K562 (cell line): ENCODE data around the gene ANGEL2. TPM values are rescaled to one million over a fixed set of nuclear protein-coding genes. Genes with fewer than 3 reads are reported as not detected.

Experiments
- CEBPG ChIP-seq, 3 experiments: fragments of 200-800 bp in 1 of 3; sonication (Bioruptor generic) in 1 of 3; sonication (generic) in 1 of 3; formaldehyde crosslinking in 1 of 3; IDR thresholded peaks in 2 of 3; conservative IDR thresholded peaks in 1 of 3; 2 replicates each; pipeline versions ENCODE4 v1.6.1 to v1.8.0; 2016 to 2022; ENCODE audit warnings: missing compliant biosample characterization in 2 of 3, missing genetic modification characterization in 2 of 3, mild to moderate bottlenecking in 1 of 3, missing genetic modification reagents in 1 of 3
- CHAMP1 ChIP-seq: fragments of 450-650 bp; IDR thresholded peaks from 2 replicates; pipeline ENCODE4 v1.6.1; 2016; ENCODE audit warnings: mild to moderate bottlenecking
- DPF2 ChIP-seq: fragments of 450-650 bp; IDR thresholded peaks from 2 replicates; pipeline ENCODE4 v1.6.1; 2016
- EP400 ChIP-seq: fragments of 450-650 bp; IDR thresholded peaks from 2 replicates; pipeline ENCODE4 v1.6.1; 2017; ENCODE audit warnings: antibody characterized with exemption, mild to moderate bottlenecking, moderate library complexity
- FOXO4 ChIP-seq: fragments of 450-650 bp; formaldehyde crosslinking; IDR thresholded peaks from 2 replicates; pipeline ENCODE4 v1.4.0; 2020; ENCODE audit warnings: mild to moderate bottlenecking, moderate library complexity
- GTF2E2 ChIP-seq: fragments of 200-800 bp; sonication (Bioruptor generic); IDR thresholded peaks from 2 replicates; pipeline ENCODE4 v1.6.1; 2016; ENCODE audit warnings: missing genetic modification characterization, missing compliant biosample characterization
- HCFC1 ChIP-seq: IDR thresholded peaks from 2 replicates; pipeline ENCODE4 v1.6.1; 2012; ENCODE audit warnings: low read depth, low read length, improper control_type of control experiment
- IRF9 ChIP-seq: fragments of 450-650 bp; IDR thresholded peaks from 2 replicates; pipeline ENCODE4 v1.6.1; 2016; ENCODE audit warnings: missing biosample characterization, missing genetic modification characterization
- JUND ChIP-seq, 2 experiments: IDR thresholded peaks; 2 replicates in 1 of 2; 3 replicates in 1 of 2; pipeline ENCODE4 v1.6.1; 2011; ENCODE audit warnings: borderline replicate concordance in 2 of 2, low read depth in 2 of 2, low read length in 2 of 2, improper control_type of control experiment in 1 of 2, missing biosample characterization in 1 of 2, missing genetic modification characterization in 1 of 2, missing genetic modification reagents in 1 of 2
- MYC ChIP-seq, 2 experiments: fragments of 250-450 bp in 1 of 2; sonication (Bioruptor Pico) in 1 of 2; IDR thresholded peaks; 2 replicates each; pipeline versions ENCODE4 v1.5.1 to v1.6.1; 2012 to 2021; ENCODE audit warnings: low read depth in 2 of 2, borderline replicate concordance in 1 of 2, improper control_type of control experiment in 1 of 2, low read length in 1 of 2, mild to moderate bottlenecking in 1 of 2, moderate library complexity in 1 of 2
- NFE2 ChIP-seq: IDR thresholded peaks from 2 replicates; pipeline ENCODE4 v1.6.1; 2014; ENCODE audit warnings: antibody characterized with exemption, low read depth
- NFRKB ChIP-seq: fragments of 450-650 bp; IDR thresholded peaks from 2 replicates; pipeline ENCODE4 v1.6.1; 2016; ENCODE audit warnings: low read depth
- RAD51 ChIP-seq: fragments of 450-650 bp; IDR thresholded peaks from 2 replicates; pipeline ENCODE4 v1.7.1; 2016; ENCODE audit warnings: low read depth, mild to moderate bottlenecking, borderline replicate concordance
- SMARCA4 ChIP-seq: fragments of 450-650 bp; IDR thresholded peaks from 2 replicates; pipeline ENCODE4 v1.6.1; 2016
- SMARCC2 ChIP-seq: fragments of 450-650 bp; IDR thresholded peaks from 2 replicates; pipeline ENCODE4 v1.6.1; 2017; ENCODE audit warnings: antibody characterized with exemption, moderate library complexity, mild to moderate bottlenecking, low read depth
- SOX6 ChIP-seq: fragments of 450-650 bp; IDR thresholded peaks from 2 replicates; pipeline ENCODE4 v1.6.1; 2014; ENCODE audit warnings: mild to moderate bottlenecking
- TAF9B ChIP-seq: fragments of 450-650 bp; IDR thresholded peaks from 2 replicates; pipeline ENCODE4 v1.6.1; 2018; ENCODE audit warnings: mild to moderate bottlenecking; ENCODE audit not compliant: partially characterized antibody
- TRIM24 ChIP-seq, 2 experiments: fragments of 450-650 bp; IDR thresholded peaks; 2 replicates each; pipeline ENCODE4 v1.6.1; 2016
- ZNF146 ChIP-seq: IDR thresholded peaks from one replicate; pipeline ENCODE4 v1.6.1; 2018; ENCODE audit warnings: missing compliant biosample characterization; ENCODE audit not compliant: unreplicated experiment
- ZNF316 ChIP-seq: fragments of 450-650 bp; IDR thresholded peaks from 2 replicates; pipeline ENCODE4 v1.6.1; 2016
- ZNF398 ChIP-seq: fragments of 250-450 bp; sonication (Bioruptor Pico); IDR thresholded peaks from 2 replicates; pipeline ENCODE4 v1.8.0; 2021; ENCODE audit warnings: moderate library complexity, mild to moderate bottlenecking, inconsistent platforms
- ZNF507 ChIP-seq: conservative IDR thresholded peaks from 2 replicates; pipeline ENCODE4 v1.6.1; 2017; ENCODE audit warnings: missing genetic modification characterization, missing compliant biosample characterization
- ZSCAN32 ChIP-seq: fragments of 450-650 bp; formaldehyde crosslinking; IDR thresholded peaks from 2 replicates; pipeline ENCODE4 v1.4.0; 2020; ENCODE audit warnings: mild to moderate bottlenecking, moderate library complexity
- polyA plus RNA-seq, 8 experiments: library from polyadenylated mRNA; depleted of rRNA in 4 of 8; stranded (reverse) in 5 of 8; unstranded in 3 of 8; fragments of >200 nt; fragmentation: Nextera tagmentation in 2 of 8; fragmentation: Illumina TruSeq in 1 of 8; extraction: Ambion mirVana in 2 of 8; extraction: Trizol in 1 of 8; gene quantifications; 2 replicates each; pipeline versions ENCODE4 v1.2.1 to v1.2.3, GENCODE V29; 2011 to 2014; ENCODE audit warnings: inconsistent platforms in 1 of 8, missing spikeins in 1 of 8
- total RNA-seq, 7 experiments: library from RNA; depleted of rRNA in 6 of 7; stranded (reverse); fragments of >200 nt in 6 of 7; fragmentation: Illumina TruSeq in 2 of 7; extraction: Trizol in 2 of 7; gene quantifications; 2 replicates each; pipeline versions ENCODE4 v1.2.1 to v1.2.3, GENCODE V29; 2011 to 2021; ENCODE audit warnings: low replicate concordance in 1 of 7

Gene ANGEL2
- total and polyA plus RNA-seq, 9 of the 15 experiments (the other 6 are each of a cell fraction or from before 2014, with no cell fraction given): 6.8 to 34.6 (median 26.2) TPM

GRCh38 chr1:213049232-213049631 is 33.6 kb upstream of the ANGEL2 start (continued):
- TF ChIP-seq GTF2E2: no peak
- no peak for TF ChIP-seq HCFC1
- no peak for TF ChIP-seq ZNF507 (tag)
- TF ChIP-seq TRIM24 (IDR thresholded peaks at IDR 0.05): peak; percentile 68 to 71
- TF ChIP-seq SOX6: peak; percentile 24; the same call in 1 of the 2 replicates
- TF ChIP-seq ZSCAN32 (CRISPR knock-in tag): peak; percentile 63; the same call in 1 of the 2 replicates
- peak; percentile 66 for TF ChIP-seq EP400
- TF ChIP-seq CEBPG (CRISPR knock-in tag; IDR thresholded peaks at IDR 0.05): peak; percentile 85
- TF ChIP-seq CEBPG (tag; conservative IDR thresholded peaks at IDR 0.05 in 1 of 2, IDR thresholded peaks at IDR 0.05 in 1 of 2): peak; percentile 93 to 98
- TF ChIP-seq SMARCA4: peak; percentile 91
- peak; percentile 83 for TF ChIP-seq NFRKB
- TF ChIP-seq IRF9 (tag): peak; percentile 81
- TF ChIP-seq ZNF146 (CRISPR knock-in tag): no peak
- peak; percentile 97 for TF ChIP-seq NFE2
- no peak for TF ChIP-seq FOXO4 (CRISPR knock-in tag)
- TF ChIP-seq RAD51: no peak
- peak; percentile 93 for TF ChIP-seq DPF2
- peak; percentile 72 for TF ChIP-seq SMARCC2
- peak; percentile 15; the same call in 1 of the 2 replicates for TF ChIP-seq CHAMP1
- no peak for TF ChIP-seq MYC (IDR thresholded peaks at IDR 0.05; ENCODE audit: low read depth, low read length)
- no peak for TF ChIP-seq MYC (CRISPR knock-in tag; IDR thresholded peaks at IDR 0.05; ENCODE audit: borderline replicate concordance, low read depth)
- TF ChIP-seq ZNF398: no peak
- peak; percentile 41 for TF ChIP-seq TAF9B
- TF ChIP-seq ZNF316: peak; percentile 100
- TF ChIP-seq JUND (IDR thresholded peaks at IDR 0.05; ENCODE audit: borderline replicate concordance, low read depth, low read length): peak; percentile 54; the same call in 1 of the 2 replicates
- TF ChIP-seq JUND (tag; IDR thresholded peaks at IDR 0.05; ENCODE audit: borderline replicate concordance, low read depth, low read length): peak; percentile 70; the same call in 2 of the 3 replicates
